Ovary (tissue), 9 donors: ENCODE results near the gene SH2D7. TPM values are rescaled to one million over a fixed set of nuclear protein-coding genes. Genes with fewer than 3 reads are reported as not detected.
A peak's percentile ranks its signal among the peaks of the same experiment; 100 is the strongest.

Source experiments
- DNase-seq, 5 donors: peaks; one replicate each; pipeline ENCODE4 v3.0.0-alpha.2; 2019 to 2020
- H3K27ac ChIP-seq, 2 donors: fragments of 200-600 bp; one replicate each; pipeline versions ENCODE4 v1.5.1 to v1.8.0; 2019 to 2022
- H3K27me3 ChIP-seq: fragments of 200-600 bp; one replicate; pipeline ENCODE4 v1.8.0; 2022
- H3K36me3 ChIP-seq: fragments of 200-600 bp; sonication (generic); one replicate; pipeline ENCODE4 v1.5.1; 2019
- H3K4me1 ChIP-seq: one replicate; pipeline ENCODE4 v1.8.1; 2013; ENCODE audit warnings: mild to moderate bottlenecking, moderate library complexity; ENCODE audit not compliant: insufficient read depth
- H3K4me3 ChIP-seq: fragments of 200-600 bp; sonication (generic); one replicate; pipeline ENCODE4 v1.5.1; 2017
- H3K9me3 ChIP-seq, 2 donors: fragments of 200-600 bp in 1 of 2; sonication (generic) in 1 of 2; one replicate each; pipeline versions ENCODE4 v1.5.1 to v1.8.1; 2013 to 2019; ENCODE audit warnings: mild to moderate bottlenecking in 1 of 2, moderate library complexity in 1 of 2
- EP300 ChIP-seq: sonication (generic); formaldehyde crosslinking; IDR thresholded peaks from one replicate; pipeline ENCODE4 v1.6.1; 2017; ENCODE audit warnings: antibody characterized with exemption
- POLR2A ChIP-seq: fragments of 450-650 bp; IDR thresholded peaks from one replicate; pipeline ENCODE4 v1.6.1; 2017; ENCODE audit warnings: antibody characterized with exemption, mild to moderate bottlenecking, moderate library complexity
- WGBS, 3 donors: extraction: QIAGEN DNeasy Blood & Tissue Kit in 1 of 3; methylation state at CpG; one replicate each; pipeline versions ENCODE4 v1.1.5 to v1.1.7; 2013 to 2017; 5-methylcytosine and 5-hydroxymethylcytosine counted together
- intact Hi-C, 4 donors: fragments of 100-400 bp; cut with DNase I; formaldehyde crosslinking; loops; one replicate each; pipeline versions ENCODE4 v1.11.0 to v1.15.1; 2022 to 2023
- polyA plus RNA-seq, 2 donors: library from polyadenylated mRNA; stranded (reverse); fragments of 200-250 nt in 1 of 2; fragments of 350-450 nt in 1 of 2; fragmentation: Illumina TruSeq in 1 of 2; extraction: RNeasy Lipid Tissue Mini Kit (QIAGEN cat#74804) in 1 of 2; gene quantifications; one replicate each; pipeline ENCODE4 v1.2.3, GENCODE V29; 2013 to 2014
- total RNA-seq, 7 donors: library from RNA; depleted of rRNA in 2 of 7; stranded (reverse); fragments of >200 nt in 2 of 7; fragmentation: NEBNext Ultra II Directional in 3 of 7; extraction: Animal tissue kit (Norgen Biotek cat#: 25700) in 3 of 7; gene quantifications; one replicate each; pipeline versions ENCODE4 v1.1.0 to v1.2.4, GENCODE V29; 2016 to 2023
- TF ChIP-seq, protein P1 (sequence below), 3 donors: fragments of 450-650 bp in 2 of 3; fragments of 200-600 bp in 1 of 3; IDR thresholded peaks; one replicate each; pipeline versions ENCODE4 v1.5.1 to v1.8.0; 2016 to 2022; ENCODE audit warnings: antibody characterized with exemption in 3 of 3, mild to moderate bottlenecking in 1 of 3
- donor health status: DM: no; HTN: no; CAD: no; lungs with moderate emphysema.
- donor health status: DM: no; HTN: no; CAD: no.
- donor health status: Bipolar disorder and iron deficiency.
- donor health status: DM: yes; HTN: yes; CAD: no.
- donor health status: DM: no; HTN: no; CAD: no.
- donor health status: DM: yes; HTN: yes; CAD: no.

Gene SH2D7
- total and polyA plus RNA-seq, 9 donors: not detected

DNA sequence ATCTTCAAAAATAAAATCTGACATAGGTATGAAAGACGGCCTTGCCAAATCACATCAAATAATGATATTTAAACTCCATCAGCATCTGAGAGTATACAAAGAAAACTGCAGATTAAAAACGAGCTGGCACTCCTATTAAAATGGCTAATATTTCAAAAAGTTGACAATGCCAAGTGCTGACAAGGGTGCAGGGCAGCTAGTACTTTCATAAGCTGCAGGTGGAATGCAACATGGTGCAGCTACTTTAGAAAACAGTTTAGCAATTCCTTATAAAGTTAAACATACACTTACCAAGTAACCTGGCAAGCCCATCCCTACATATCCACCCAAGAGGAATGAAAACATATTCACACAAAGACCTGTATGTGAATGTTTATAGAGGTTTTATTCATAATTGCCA is 37.8 kb upstream of the SH2D7 start:
- DNase-seq: no peak
- Histone ChIP-seq H3K4me3 (no peak overlapping the region), H3K27ac (no peak overlapping the region), H3K4me1 (peaks cover 38% of the 10 kb centered on the region), H3K9me3 (no peaks in the 10 kb centered on the region), H3K36me3 (no peaks in the 10 kb centered on the region), H3K27me3 (no peaks in the 10 kb centered on the region)
- WGBS, 3 donors: 70 to 82% (median 76%) methylated on average over 2 of the region's 2 CpGs
- intact Hi-C loops: no loop called here
- no peak for TF ChIP-seq EP300

DNA sequence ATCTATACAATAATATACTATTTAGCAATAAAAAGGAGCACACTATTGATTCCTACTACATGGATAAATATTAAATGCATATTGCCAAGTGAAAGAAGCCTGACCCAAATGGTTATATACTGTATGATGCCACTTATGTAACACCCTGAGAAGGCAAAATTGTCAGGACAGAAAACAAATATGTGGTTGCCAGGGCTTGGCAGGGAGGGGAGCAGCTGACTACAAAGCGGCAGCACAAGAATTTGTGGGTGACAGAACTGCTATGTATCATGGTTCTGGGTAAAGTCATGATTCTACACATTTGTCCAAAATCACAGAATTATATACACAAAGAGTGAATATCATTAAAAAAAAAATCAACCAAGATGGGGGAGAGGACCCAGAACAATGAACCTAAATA is 37.4 kb upstream of the SH2D7 start:
- H3K27ac ChIP-seq: no peak overlapping the region
- TF ChIP-seq EP300 (no peak), POLR2A (no peak)
- TF ChIP-seq, protein P1, sequence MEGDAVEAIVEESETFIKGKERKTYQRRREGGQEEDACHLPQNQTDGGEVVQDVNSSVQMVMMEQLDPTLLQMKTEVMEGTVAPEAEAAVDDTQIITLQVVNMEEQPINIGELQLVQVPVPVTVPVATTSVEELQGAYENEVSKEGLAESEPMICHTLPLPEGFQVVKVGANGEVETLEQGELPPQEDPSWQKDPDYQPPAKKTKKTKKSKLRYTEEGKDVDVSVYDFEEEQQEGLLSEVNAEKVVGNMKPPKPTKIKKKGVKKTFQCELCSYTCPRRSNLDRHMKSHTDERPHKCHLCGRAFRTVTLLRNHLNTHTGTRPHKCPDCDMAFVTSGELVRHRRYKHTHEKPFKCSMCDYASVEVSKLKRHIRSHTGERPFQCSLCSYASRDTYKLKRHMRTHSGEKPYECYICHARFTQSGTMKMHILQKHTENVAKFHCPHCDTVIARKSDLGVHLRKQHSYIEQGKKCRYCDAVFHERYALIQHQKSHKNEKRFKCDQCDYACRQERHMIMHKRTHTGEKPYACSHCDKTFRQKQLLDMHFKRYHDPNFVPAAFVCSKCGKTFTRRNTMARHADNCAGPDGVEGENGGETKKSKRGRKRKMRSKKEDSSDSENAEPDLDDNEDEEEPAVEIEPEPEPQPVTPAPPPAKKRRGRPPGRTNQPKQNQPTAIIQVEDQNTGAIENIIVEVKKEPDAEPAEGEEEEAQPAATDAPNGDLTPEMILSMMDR (IDR thresholded peaks at IDR 0.05): no peak
- WGBS, 3 donors: 89 to 97% (median 94%) methylated on average over 1 of the region's 1 CpG

DNA sequence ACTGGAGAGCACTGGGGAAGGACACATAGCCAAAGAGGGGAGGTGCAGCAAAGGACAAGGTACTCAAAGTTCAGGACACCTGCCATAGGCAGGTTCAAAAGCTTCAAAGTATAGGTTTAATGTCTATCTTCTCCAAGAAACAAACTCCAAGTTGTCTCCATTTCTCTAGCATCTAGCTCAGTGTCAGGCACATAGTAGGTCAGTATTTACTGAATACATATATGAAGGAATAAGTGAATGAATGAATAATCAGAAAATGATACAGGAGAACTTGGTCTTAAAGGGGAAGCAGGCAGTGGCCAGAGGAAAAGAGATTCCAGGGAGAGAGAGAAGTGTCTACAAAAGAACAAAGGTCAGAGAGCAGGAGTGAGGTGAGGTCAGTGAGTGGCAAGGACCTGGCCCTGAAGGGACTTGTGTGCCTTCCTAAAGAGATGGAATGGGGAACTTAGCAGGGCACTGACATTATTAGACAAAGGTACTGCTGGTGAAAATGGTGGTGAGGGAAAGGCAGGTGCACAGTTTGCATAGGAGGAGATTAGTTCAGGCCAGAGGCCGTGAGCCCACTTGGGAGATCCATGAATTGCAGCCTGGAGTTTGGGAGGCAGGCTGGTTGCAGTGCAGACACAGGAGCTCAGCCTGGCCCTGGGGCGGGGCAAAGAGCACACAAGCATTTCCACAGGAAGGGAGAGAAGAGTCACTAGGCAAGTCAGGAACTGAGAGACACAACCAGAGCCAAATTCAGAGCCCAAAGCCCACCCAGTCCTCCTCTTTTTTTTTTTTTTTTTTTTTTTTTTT is 36.2 kb upstream of the SH2D7 start:
- H3K4me1 ChIP-seq: peaks cover 37% of the 10 kb centered on the region

More for the DNA sequence above, 37.4 kb upstream of the SH2D7 start:
- Histone ChIP-seq H3K4me3 (no peak overlapping the region), H3K4me1 (peaks cover 37% of the 10 kb centered on the region), H3K27me3 (no peaks in the 10 kb centered on the region), H3K9me3 (no peaks in the 10 kb centered on the region), H3K36me3 (no peaks in the 10 kb centered on the region)
- intact Hi-C loops: no loop called here
- no peak for DNase-seq

DNA sequence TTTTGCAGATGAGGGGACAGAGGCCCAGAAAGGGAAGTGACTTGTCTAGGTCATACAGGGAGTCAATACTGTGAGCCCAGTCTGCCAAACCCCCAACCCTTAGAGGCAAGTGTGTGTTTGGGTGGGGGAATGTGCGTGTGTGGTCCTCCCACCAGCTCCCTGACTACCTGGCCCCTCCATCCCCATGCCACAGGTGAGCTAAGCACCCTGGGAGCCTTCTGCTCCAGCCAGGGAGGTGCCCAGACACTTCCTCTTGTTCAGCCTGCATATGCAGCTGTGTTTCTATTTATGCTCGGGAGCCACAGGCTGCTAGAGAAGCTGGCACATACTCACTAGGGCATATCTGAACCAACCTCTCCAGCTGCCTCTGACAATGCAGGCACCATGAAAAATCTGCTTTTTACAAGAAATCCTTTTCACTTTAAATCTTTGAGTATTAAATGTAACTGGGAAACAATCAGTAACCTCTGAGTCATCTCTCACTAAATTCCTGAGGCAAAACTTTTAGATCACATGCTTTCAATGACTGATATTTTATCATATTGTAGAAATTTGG is 35.6 kb upstream of the SH2D7 start:
- TF ChIP-seq POLR2A: no peak
- TF ChIP-seq, protein P1 (IDR thresholded peaks at IDR 0.05): no peak
- no peak for TF ChIP-seq EP300
- intact Hi-C loops: no loop called here
- 40 to 42% (median 42%) methylated on average over 2 of the region's 2 CpGs for WGBS, 3 donors

More for the DNA sequence above, 36.2 kb upstream of the SH2D7 start:
- H3K27ac ChIP-seq: no peak overlapping the region
- no peaks in the 10 kb centered on the region for H3K36me3 ChIP-seq
- no peak for DNase-seq
- H3K9me3 ChIP-seq: no peaks in the 10 kb centered on the region
- TF ChIP-seq POLR2A (no peak), EP300 (no peak)
- TF ChIP-seq, protein P1 (IDR thresholded peaks at IDR 0.05): no peak
- H3K4me3 ChIP-seq: no peak overlapping the region
- no peaks in the 10 kb centered on the region for H3K27me3 ChIP-seq
- intact Hi-C loops: no loop called here
- 42 to 48% (median 44%) methylated on average over 2 of the region's 2 CpGs for WGBS, 3 donors

DNA sequence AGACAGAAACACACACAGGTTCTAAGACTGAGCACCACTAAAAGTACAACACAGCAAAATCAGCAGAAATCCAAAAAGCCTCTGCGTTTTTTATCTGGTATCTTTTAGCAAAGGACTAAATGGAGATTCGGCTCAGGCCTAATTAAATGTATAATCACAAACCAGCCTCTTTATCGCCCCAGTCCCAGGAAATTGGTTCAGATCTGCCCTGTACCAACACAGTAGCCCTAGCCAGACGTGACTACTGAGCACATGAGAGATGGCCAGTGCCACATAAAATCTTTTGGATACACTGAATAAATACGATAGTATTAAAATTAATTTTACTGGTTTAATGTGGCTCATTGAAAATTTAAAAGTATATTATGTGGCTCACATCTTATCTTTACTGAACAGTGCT is 34.6 kb upstream of the SH2D7 start:
- H3K27me3 ChIP-seq: no peaks in the 10 kb centered on the region
- H3K9me3 ChIP-seq: no peaks in the 10 kb centered on the region
- TF ChIP-seq EP300 (no peak), POLR2A (no peak)
- TF ChIP-seq, protein P1 (IDR thresholded peaks at IDR 0.05): no peak
- 64 to 73% (median 69%) methylated on average over 5 of the region's 5 CpGs for WGBS, 3 donors
- DNase-seq: no peak
- peaks cover 36% of the 10 kb centered on the region for H3K4me1 ChIP-seq
- H3K27ac ChIP-seq: peak overlapping the region in 1 of 2 donors; percentile 54
- intact Hi-C loops: no loop called here
- H3K36me3 ChIP-seq: no peaks in the 10 kb centered on the region
- H3K4me3 ChIP-seq: no peak overlapping the region

More for the DNA sequence above, 35.6 kb upstream of the SH2D7 start:
- DNase-seq: no peak
- Histone ChIP-seq H3K4me3 (no peak overlapping the region), H3K27ac (peak overlapping the region in 1 of 2 donors; percentile 54), H3K4me1 (peaks cover 38% of the 10 kb centered on the region), H3K27me3 (no peaks in the 10 kb centered on the region), H3K9me3 (no peaks in the 10 kb centered on the region), H3K36me3 (no peaks in the 10 kb centered on the region)
